ENCODE results near the gene ITGAD. TPM values are rescaled to one million over a fixed set of nuclear protein-coding genes. Genes with fewer than 3 reads are reported as not detected.

Gene ITGAD
- total and polyA plus RNA-seq, 2 of the 8 experiments (the other 6 are each of a cell fraction or from before 2014, with no cell fraction given), result 0.06 TPM; not detected in 1

DNA sequence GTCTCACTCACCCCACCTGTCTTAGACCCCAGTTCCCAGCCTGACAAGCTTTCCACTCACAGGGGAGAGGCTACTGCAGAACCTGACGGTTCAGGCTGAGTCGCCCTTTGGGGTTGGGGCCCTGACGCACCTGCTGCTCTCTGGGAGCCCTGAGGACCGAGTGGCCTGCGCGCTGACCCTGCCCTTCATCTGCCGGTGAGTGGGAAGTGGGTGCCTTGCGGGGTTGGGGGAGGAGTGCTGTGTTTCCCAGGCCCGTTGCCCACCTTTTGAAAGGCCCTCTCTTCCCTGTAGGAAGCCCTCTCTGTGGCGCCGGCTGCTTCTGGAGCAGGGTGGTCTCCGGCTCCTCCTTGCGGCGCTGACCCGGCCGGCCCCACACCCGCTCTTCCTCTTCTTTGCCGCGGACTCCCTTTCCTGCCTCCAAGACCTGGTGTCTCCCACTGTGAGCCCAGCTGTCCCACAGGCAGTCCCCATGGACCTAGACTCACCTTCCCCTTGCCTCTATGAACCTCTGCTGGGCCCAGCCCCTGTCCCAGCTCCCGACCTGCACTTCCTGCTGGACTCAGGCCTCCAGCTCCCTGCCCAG lies 72.7 kb downstream of the ITGAD start (continued):
- TF ChIP-seq, protein P1, sequence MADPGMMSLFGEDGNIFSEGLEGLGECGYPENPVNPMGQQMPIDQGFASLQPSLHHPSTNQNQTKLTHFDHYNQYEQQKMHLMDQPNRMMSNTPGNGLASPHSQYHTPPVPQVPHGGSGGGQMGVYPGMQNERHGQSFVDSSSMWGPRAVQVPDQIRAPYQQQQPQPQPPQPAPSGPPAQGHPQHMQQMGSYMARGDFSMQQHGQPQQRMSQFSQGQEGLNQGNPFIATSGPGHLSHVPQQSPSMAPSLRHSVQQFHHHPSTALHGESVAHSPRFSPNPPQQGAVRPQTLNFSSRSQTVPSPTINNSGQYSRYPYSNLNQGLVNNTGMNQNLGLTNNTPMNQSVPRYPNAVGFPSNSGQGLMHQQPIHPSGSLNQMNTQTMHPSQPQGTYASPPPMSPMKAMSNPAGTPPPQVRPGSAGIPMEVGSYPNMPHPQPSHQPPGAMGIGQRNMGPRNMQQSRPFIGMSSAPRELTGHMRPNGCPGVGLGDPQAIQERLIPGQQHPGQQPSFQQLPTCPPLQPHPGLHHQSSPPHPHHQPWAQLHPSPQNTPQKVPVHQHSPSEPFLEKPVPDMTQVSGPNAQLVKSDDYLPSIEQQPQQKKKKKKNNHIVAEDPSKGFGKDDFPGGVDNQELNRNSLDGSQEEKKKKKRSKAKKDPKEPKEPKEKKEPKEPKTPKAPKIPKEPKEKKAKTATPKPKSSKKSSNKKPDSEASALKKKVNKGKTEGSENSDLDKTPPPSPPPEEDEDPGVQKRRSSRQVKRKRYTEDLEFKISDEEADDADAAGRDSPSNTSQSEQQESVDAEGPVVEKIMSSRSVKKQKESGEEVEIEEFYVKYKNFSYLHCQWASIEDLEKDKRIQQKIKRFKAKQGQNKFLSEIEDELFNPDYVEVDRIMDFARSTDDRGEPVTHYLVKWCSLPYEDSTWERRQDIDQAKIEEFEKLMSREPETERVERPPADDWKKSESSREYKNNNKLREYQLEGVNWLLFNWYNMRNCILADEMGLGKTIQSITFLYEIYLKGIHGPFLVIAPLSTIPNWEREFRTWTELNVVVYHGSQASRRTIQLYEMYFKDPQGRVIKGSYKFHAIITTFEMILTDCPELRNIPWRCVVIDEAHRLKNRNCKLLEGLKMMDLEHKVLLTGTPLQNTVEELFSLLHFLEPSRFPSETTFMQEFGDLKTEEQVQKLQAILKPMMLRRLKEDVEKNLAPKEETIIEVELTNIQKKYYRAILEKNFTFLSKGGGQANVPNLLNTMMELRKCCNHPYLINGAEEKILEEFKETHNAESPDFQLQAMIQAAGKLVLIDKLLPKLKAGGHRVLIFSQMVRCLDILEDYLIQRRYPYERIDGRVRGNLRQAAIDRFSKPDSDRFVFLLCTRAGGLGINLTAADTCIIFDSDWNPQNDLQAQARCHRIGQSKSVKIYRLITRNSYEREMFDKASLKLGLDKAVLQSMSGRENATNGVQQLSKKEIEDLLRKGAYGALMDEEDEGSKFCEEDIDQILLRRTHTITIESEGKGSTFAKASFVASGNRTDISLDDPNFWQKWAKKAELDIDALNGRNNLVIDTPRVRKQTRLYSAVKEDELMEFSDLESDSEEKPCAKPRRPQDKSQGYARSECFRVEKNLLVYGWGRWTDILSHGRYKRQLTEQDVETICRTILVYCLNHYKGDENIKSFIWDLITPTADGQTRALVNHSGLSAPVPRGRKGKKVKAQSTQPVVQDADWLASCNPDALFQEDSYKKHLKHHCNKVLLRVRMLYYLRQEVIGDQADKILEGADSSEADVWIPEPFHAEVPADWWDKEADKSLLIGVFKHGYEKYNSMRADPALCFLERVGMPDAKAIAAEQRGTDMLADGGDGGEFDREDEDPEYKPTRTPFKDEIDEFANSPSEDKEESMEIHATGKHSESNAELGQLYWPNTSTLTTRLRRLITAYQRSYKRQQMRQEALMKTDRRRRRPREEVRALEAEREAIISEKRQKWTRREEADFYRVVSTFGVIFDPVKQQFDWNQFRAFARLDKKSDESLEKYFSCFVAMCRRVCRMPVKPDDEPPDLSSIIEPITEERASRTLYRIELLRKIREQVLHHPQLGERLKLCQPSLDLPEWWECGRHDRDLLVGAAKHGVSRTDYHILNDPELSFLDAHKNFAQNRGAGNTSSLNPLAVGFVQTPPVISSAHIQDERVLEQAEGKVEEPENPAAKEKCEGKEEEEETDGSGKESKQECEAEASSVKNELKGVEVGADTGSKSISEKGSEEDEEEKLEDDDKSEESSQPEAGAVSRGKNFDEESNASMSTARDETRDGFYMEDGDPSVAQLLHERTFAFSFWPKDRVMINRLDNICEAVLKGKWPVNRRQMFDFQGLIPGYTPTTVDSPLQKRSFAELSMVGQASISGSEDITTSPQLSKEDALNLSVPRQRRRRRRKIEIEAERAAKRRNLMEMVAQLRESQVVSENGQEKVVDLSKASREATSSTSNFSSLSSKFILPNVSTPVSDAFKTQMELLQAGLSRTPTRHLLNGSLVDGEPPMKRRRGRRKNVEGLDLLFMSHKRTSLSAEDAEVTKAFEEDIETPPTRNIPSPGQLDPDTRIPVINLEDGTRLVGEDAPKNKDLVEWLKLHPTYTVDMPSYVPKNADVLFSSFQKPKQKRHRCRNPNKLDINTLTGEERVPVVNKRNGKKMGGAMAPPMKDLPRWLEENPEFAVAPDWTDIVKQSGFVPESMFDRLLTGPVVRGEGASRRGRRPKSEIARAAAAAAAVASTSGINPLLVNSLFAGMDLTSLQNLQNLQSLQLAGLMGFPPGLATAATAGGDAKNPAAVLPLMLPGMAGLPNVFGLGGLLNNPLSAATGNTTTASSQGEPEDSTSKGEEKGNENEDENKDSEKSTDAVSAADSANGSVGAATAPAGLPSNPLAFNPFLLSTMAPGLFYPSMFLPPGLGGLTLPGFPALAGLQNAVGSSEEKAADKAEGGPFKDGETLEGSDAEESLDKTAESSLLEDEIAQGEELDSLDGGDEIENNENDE (IDR thresholded peaks at IDR 0.05; ENCODE audit: insufficient replicate concordance, low read length), result no peak

Data from H1 (cell line).